Erythroblast (primary cell): ENCODE results near the gene EYS.

Experiments used
- GATA1 ChIP-seq: IDR thresholded peaks from 2 replicates; pipeline ENCODE4 v1.6.1; 2011; ENCODE audit warnings: low read depth, mild to moderate bottlenecking, control low read depth, low read length, moderate library complexity
- POLR2A ChIP-seq: IDR thresholded peaks from 2 replicates; pipeline ENCODE4 v1.6.1; 2011; ENCODE audit warnings: mild to moderate bottlenecking, low read length

DNA sequence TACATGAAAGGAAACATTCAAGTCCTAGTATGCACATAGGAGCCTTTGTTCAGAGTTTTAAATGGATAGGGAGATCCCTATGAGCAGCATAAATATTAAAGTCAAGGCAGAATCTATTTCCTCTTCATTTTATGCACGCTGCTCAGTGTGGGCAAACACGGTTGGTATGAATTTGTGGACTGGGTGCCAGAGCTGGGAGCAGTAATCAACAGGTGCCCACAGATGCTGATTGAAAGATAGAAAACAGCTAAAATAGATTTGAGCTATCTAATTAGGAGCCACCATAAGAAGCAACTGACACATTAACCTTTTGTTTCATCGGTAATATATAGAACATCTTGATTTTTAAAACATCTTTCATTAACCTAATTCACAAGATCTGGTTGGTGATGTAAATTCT is 175.5 kb downstream of the EYS start:
- TF ChIP-seq POLR2A (no peak), GATA1 (no peak)
